Measurements from ENCODE around the gene COL16A1.

GRCh38 chr1:31714442-31715086, 10.7 kb upstream of the COL16A1 start:
- TF ChIP-seq, protein P1, sequence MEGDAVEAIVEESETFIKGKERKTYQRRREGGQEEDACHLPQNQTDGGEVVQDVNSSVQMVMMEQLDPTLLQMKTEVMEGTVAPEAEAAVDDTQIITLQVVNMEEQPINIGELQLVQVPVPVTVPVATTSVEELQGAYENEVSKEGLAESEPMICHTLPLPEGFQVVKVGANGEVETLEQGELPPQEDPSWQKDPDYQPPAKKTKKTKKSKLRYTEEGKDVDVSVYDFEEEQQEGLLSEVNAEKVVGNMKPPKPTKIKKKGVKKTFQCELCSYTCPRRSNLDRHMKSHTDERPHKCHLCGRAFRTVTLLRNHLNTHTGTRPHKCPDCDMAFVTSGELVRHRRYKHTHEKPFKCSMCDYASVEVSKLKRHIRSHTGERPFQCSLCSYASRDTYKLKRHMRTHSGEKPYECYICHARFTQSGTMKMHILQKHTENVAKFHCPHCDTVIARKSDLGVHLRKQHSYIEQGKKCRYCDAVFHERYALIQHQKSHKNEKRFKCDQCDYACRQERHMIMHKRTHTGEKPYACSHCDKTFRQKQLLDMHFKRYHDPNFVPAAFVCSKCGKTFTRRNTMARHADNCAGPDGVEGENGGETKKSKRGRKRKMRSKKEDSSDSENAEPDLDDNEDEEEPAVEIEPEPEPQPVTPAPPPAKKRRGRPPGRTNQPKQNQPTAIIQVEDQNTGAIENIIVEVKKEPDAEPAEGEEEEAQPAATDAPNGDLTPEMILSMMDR (IDR thresholded peaks at IDR 0.05) = peak; percentile 19 to 31 (median 21)
- TF ChIP-seq POLR2A (IDR thresholded peaks at IDR 0.05) (no peak), POLR2AphosphoS5 (IDR thresholded peaks at IDR 0.05) (peak in 2 of 3 donors; percentile 24 to 32), EP300 (IDR thresholded peaks at IDR 0.05; ENCODE audit: low read depth) (no peak)

Data from transverse colon (tissue), 4 donors.